SHP77 (cell line): ENCODE measurements around the gene FABP7.
A peak's percentile ranks its signal among the peaks of the same experiment; 100 is the strongest.

Source experiments
- DNase-seq, 2 experiments: peaks; one replicate each; lab custom pipeline; 2025; lab: John Stamatoyannopoulos, UW

FABP7 gene

GRCh38 chr6:122758927-122759334 is 20.6 kb upstream of the FABP7 start:
- no peak for DNase-seq

- DNase-seq: no peak
Measured at GRCh38 chr6:122760330-122760729, 19.2 kb upstream of the FABP7 start.

- DNase-seq: no peak
Measured at GRCh38 chr6:122766256-122766655, 13.3 kb upstream of the FABP7 start.

GRCh38 chr6:122770835-122771601 is 8.5 kb upstream of the FABP7 start:
- no peak for DNase-seq

GRCh38 chr6:122772724-122773415 is 6.6 kb upstream of the FABP7 start:
- DNase-seq: no peak

- DNase-seq: no peak
Measured at GRCh38 chr6:122775975-122776374, 3.5 kb upstream of the FABP7 start.

- no peak for DNase-seq
Measured at GRCh38 chr6:122778302-122778701, 1.2 kb upstream of the FABP7 start.

- no peak for DNase-seq
Measured at GRCh38 chr6:122778985-122779661, 393 bp upstream of the FABP7 start.

GRCh38 chr6:122780114-122780513 is 598 bp downstream of the FABP7 start:
- DNase-seq: no peak

GRCh38 chr6:122781716-122782115 is 2.2 kb downstream of the FABP7 start:
- no peak for DNase-seq

GRCh38 chr6:122783401-122783800 is 3.9 kb downstream of the FABP7 start:
- no peak for DNase-seq

GRCh38 chr6:122785891-122786290 is 6.4 kb downstream of the FABP7 start:
- no peak for DNase-seq

GRCh38 chr6:122787721-122788120 is 8.2 kb downstream of the FABP7 start:
- DNase-seq: no peak

- no peak for DNase-seq
Measured at GRCh38 chr6:122788208-122788607, 8.7 kb downstream of the FABP7 start.

- DNase-seq: no peak
Measured at GRCh38 chr6:122788663-122789181, 9.2 kb downstream of the FABP7 start.

- peak; percentile 72 to 76 for DNase-seq
Measured at GRCh38 chr6:122789182-122790027, 9.9 kb downstream of the FABP7 start, which contains the start of gene SMPDL3A. TSS of gene SMPDL3A (plus strand) at chr6:122789258. CDS start at chr6:122789347, 89 bp downstream.

- peak in 1 of 2 experiments; percentile 58 for DNase-seq
Measured at GRCh38 chr6:122790028-122790422, 10.5 kb downstream of the FABP7 start.

GRCh38 chr6:122790423-122791309 is 11.2 kb downstream of the FABP7 start:
- no peak for DNase-seq

GRCh38 chr6:122791310-122791679 is 11.8 kb downstream of the FABP7 start:
- no peak for DNase-seq

GRCh38 chr6:122792766-122793165 is 13.2 kb downstream of the FABP7 start:
- DNase-seq: no peak

GRCh38 chr6:122797537-122797936 is 18.0 kb downstream of the FABP7 start:
- no peak for DNase-seq
